Muscle layer of colon (tissue), 2 donors: ENCODE results near the gene ACE.

Source experiments
- H3K27ac ChIP-seq: one replicate; pipeline ENCODE4 v1.7.0; 2013; ENCODE audit warnings: low read depth, mild to moderate bottlenecking, low read length, moderate library complexity
- H3K27me3 ChIP-seq, 2 donors: one replicate each; pipeline ENCODE4 v1.7.0; 2013; ENCODE audit warnings: low read length in 2 of 2, mild to moderate bottlenecking in 2 of 2; ENCODE audit not compliant: insufficient read depth in 2 of 2, control insufficient read depth in 1 of 2
- H3K36me3 ChIP-seq: one replicate; pipeline ENCODE4 v1.7.0; 2013; ENCODE audit warnings: mild to moderate bottlenecking, low read length; ENCODE audit not compliant: insufficient read depth
- H3K4me1 ChIP-seq: one replicate; pipeline ENCODE4 v1.7.0; 2013; ENCODE audit warnings: mild to moderate bottlenecking, low read length; ENCODE audit not compliant: insufficient read depth
- H3K4me3 ChIP-seq, 2 donors: one replicate each; pipeline ENCODE4 v1.7.0; 2013; ENCODE audit warnings: low read length in 2 of 2, low read depth in 1 of 2, mild to moderate bottlenecking in 1 of 2, moderate library complexity in 1 of 2
- H3K9ac ChIP-seq: one replicate; pipeline ENCODE4 v1.7.0; 2013; ENCODE audit warnings: low read length
- H3K9me3 ChIP-seq: one replicate; pipeline ENCODE4 v1.7.0; 2013; ENCODE audit warnings: mild to moderate bottlenecking, low read length
- donor health status: abdominal sarcoma.
- donor health status: Adenocarcinoma of cecum.

The ACE gene

GRCh38 chr17:63547083-63547523 is 70.2 kb downstream of the ACE start:
- H3K9me3 ChIP-seq, result no peaks in the 10 kb centered on the region
- peaks cover 11% of the 10 kb centered on the region for H3K4me1 ChIP-seq
- no peak overlapping the region for H3K9ac ChIP-seq
- no peak overlapping the region for H3K4me3 ChIP-seq
- H3K27me3 ChIP-seq, result no peaks in the 10 kb centered on the region
- no peak overlapping the region for H3K27ac ChIP-seq
- no peaks in the 10 kb centered on the region for H3K36me3 ChIP-seq
